ENCODE results near the gene PRUNE2.
"Not testable (repeated sequence)": the region's sequence is repeated elsewhere in the genome, so short reads cannot be mapped to it uniquely, and the experiment has no call there.

Gene PRUNE2

GRCh38 chr9:76866689-76867088 is 39.2 kb downstream of the PRUNE2 start:
- no peak for DNase-seq

- no peak for DNase-seq
Observed at GRCh38 chr9:76863832-76864231, 42.1 kb downstream of the PRUNE2 start.

GRCh38 chr9:76859860-76860259 is 46.1 kb downstream of the PRUNE2 start:
- DNase-seq = no peak

GRCh38 chr9:76858248-76858647 is 47.7 kb downstream of the PRUNE2 start:
- not testable (repeated sequence) for DNase-seq

- no peak for DNase-seq
Observed at GRCh38 chr9:76856016-76856415, 49.9 kb downstream of the PRUNE2 start.

GRCh38 chr9:76855015-76855414 is 50.9 kb downstream of the PRUNE2 start:
- DNase-seq = no peak

- DNase-seq = no peak
Observed at GRCh38 chr9:76852026-76852425, 53.9 kb downstream of the PRUNE2 start.

GRCh38 chr9:76846297-76846696 is 59.6 kb downstream of the PRUNE2 start:
- DNase-seq = no peak

- no peak for DNase-seq
Observed at GRCh38 chr9:76845254-76845653, 60.7 kb downstream of the PRUNE2 start.

GRCh38 chr9:76835571-76836283 is 70.2 kb downstream of the PRUNE2 start:
- no peak for DNase-seq

GRCh38 chr9:76828447-76828846 is 77.5 kb downstream of the PRUNE2 start:
- no peak for DNase-seq

GRCh38 chr9:76827296-76828080 is 78.4 kb downstream of the PRUNE2 start:
- DNase-seq = no peak

- no peak for DNase-seq
Observed at GRCh38 chr9:76820431-76820830, 85.5 kb downstream of the PRUNE2 start.

- no peak for DNase-seq
Observed at GRCh38 chr9:76818271-76818670, 87.6 kb downstream of the PRUNE2 start.

- no peak for DNase-seq
Observed at GRCh38 chr9:76817489-76817888, 88.4 kb downstream of the PRUNE2 start.

- no peak for DNase-seq
Observed at GRCh38 chr9:76812591-76812990, 93.3 kb downstream of the PRUNE2 start.

- DNase-seq = peak; percentile 10 to 33
Observed at GRCh38 chr9:76810377-76810957, 95.4 kb downstream of the PRUNE2 start.

- DNase-seq = no peak
Observed at GRCh38 chr9:76808636-76809035, 97.3 kb downstream of the PRUNE2 start.

- DNase-seq = no peak
Observed at GRCh38 chr9:76803762-76804161, 102.2 kb downstream of the PRUNE2 start.

- DNase-seq = no peak
Observed at GRCh38 chr9:76803083-76803482, 102.8 kb downstream of the PRUNE2 start.

- DNase-seq = no peak
Observed at GRCh38 chr9:76800901-76801300, 105.0 kb downstream of the PRUNE2 start.

- DNase-seq = no peak
Observed at GRCh38 chr9:76799473-76799872, 106.4 kb downstream of the PRUNE2 start.

- no peak for DNase-seq
Observed at GRCh38 chr9:76798527-76798926, 107.4 kb downstream of the PRUNE2 start.

- no peak for DNase-seq
Observed at GRCh38 chr9:76796296-76796695, 109.6 kb downstream of the PRUNE2 start.
